HG03175 (cell line): ENCODE measurements around the gene LRRC10B.

Experiments used
- ATAC-seq: cut with Tn5 transposase; IDR thresholded peaks from one replicate; pipeline ENCODE4 v1.9.1; 2021; ENCODE audit warnings: mild to moderate bottlenecking, moderate library complexity; ENCODE audit not compliant: unreplicated experiment

Gene LRRC10B

DNA sequence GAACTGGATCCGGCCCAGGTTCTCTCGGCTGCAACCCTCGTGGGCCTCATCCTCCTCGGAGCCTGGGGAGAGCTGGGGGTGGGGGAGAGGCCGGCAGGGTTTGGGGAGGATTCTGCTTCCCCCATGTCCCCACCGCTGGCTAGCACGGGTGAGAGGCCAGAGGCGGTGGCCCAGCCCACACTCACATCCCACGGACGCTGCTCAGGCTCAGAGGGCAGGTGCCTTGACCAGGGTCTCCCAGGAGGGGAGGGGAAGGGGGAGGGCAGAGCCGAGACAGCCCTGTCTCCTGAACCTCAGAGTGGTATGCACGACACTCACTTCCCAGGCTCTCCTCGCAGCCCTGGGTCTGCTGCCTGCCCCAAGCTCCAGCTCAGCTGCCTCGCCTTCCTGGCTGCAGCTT, 19.6 kb downstream of the LRRC10B start:
- ATAC-seq = no peak

DNA sequence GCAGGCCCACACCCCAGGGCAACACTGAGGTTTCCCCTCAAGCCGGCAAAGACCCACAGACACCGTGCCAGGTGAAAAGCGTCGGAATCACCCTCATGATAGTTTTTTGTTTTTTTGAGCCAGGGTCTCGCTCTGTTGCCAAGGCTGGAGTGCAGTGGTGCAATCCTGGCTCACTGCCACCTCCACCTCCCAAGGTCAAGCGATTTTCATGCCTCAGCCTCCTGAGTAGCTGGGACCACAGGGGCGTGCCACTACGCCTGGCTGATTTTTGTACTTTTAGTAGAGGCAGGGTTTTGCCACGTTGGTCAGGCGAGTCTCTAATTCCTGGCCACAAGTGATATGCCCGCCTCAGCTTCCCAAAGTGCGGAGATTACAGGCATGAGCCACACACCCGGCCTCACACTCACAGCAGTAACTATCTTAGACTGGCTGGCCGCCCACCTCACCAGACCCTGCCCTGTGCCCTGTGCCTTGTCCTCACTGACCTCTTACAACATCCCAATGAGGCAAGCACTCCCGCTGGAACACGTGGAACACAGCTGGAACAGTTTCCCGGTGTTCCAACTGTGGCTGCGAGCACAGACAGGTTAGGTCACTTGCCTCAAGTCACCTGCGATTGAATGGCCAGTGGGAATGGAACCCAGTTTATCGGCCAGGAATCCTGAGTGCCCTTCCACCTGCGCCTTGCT, 21.1 kb downstream of the LRRC10B start:
- no peak for ATAC-seq

DNA sequence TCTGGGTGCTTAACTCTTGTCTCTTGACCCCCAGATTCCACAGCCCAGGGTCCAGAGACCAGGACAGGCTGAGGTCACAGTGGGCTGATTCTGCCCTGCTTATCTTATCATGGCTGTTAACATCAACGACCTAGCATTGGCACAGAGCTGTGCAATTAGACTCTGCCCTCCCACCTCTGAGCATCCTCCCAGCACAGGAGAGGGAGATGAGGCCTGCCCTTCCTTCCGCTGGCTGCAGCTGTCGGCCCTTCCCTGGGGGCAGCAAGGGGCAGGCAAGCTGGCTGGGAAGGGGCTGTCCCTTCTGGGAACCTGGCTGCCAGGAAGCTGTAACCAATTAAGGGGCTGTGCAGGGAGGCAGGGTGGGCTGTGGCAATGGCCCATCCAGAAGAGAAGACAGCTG, 22.5 kb downstream of the LRRC10B start:
- no peak for ATAC-seq

DNA sequence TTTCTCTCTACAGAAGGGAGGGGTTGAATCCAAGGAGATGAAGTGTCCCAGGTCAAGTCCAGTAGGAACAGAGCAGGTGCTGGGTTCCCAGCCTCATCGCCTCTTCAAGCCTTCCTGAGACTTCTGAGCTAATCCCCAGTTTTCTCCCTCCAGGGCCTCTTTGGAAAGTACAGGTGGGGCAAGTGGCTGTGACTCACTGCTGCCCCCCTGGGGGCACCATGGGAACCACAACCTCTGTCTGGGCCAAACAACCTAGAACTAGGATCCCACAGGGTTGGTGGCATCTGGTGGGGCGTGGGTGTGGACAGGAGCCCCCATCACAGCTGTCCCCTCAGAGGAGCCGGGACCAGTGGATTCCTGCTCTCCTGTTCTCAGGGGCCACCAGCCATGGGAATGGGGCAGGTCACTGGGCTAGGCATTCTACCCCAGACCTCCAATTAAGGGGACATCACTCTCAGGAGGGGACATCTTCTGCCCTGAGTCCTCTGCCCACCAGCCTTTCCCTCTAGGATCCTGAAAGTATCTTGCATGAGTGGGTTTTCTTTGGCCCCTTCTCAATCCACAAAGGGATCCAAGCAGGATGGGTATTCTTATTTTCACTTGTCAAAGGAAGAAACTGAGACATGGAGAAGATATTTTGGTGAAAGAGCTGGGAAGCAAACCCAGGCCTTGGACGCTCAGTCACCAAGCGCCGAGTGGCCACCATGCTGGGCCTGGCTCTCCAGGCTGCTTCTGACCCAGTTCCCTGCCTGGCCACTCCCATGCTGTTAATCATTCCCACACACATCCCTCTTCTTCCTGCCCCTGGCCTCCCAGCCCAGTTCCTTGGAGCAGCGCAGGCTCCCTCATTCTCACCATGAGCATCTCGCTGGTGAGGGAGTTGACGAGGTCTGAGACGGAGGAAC, 23.8 kb downstream of the LRRC10B start:
- no peak for ATAC-seq

DNA sequence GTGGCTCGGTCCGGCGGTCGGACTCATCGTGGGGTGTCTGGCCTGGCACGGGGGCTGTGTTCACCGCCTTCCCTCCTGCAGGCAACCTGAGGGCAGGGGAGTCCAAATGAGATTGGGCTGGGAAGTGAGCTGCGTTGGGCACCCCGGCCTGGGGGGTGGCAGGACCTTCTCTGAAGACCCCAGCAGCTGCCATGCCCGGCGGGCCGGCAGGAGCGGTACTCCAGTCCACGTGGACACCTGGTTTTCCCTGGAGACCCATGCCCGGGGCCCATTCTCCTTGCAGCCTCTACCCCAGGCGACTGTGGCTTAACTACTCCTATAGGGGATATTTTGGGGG, 24.5 kb downstream of the LRRC10B start:
- ATAC-seq = no peak

DNA sequence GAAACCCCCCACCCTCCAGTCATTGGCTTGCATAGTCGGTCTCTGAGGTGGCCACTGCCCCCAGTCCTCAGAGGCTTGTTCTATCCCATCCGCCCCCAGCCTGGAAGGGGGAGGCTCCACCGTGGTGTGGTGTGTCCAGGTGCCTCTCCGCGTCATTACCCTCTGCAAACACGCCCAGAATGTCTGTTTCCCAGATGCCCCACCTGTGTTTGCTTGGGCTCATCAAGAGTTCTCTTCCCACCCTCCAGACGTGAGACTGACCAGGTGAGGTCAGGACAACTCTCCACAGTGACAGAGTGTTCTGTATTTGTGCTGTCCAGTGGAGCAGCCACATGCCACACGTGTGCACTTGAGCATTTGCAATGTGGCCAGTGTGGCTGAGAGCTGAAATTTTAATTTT, 24.9 kb downstream of the LRRC10B start:
- ATAC-seq = no peak

DNA sequence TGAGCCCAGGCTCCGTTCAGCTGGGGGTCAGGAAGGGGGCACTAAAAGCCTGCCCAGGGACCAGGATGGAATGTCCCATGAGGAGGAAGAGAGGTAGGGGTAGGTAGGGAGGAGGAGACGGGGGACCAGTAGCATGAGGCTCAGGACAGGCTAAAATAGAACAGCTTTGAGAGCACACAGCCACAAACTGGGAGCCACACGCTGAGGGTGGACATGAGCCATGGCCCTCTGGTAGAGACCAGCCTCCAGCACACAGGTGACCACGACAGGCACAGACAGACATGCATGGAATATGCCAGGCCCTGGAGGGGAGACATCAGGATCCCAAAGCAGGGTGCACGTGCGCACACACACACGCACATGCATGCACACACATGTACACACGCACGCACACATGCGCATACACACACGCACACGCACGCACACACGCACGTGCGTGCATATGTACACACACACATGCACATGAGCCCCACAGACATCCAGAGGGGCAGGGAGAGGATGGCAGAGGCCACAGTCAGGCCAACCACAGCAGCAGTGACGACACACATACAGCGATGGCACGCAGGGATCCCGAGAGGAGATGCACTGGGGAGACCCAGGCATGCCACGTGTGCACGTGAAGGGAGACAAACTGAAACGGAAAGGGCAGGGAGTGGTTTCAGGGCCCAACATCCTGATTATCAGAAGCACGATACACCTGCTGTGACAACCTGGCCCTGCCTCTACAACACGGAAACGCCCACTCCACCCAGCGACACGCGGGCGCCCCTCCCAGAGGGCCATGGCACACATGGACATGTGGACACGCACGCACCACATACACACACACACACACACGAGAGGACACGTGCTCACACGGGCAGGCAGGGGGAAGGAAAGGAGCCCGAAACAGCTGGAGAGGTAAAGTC, 25.7 kb downstream of the LRRC10B start:
- ATAC-seq = no peak

DNA sequence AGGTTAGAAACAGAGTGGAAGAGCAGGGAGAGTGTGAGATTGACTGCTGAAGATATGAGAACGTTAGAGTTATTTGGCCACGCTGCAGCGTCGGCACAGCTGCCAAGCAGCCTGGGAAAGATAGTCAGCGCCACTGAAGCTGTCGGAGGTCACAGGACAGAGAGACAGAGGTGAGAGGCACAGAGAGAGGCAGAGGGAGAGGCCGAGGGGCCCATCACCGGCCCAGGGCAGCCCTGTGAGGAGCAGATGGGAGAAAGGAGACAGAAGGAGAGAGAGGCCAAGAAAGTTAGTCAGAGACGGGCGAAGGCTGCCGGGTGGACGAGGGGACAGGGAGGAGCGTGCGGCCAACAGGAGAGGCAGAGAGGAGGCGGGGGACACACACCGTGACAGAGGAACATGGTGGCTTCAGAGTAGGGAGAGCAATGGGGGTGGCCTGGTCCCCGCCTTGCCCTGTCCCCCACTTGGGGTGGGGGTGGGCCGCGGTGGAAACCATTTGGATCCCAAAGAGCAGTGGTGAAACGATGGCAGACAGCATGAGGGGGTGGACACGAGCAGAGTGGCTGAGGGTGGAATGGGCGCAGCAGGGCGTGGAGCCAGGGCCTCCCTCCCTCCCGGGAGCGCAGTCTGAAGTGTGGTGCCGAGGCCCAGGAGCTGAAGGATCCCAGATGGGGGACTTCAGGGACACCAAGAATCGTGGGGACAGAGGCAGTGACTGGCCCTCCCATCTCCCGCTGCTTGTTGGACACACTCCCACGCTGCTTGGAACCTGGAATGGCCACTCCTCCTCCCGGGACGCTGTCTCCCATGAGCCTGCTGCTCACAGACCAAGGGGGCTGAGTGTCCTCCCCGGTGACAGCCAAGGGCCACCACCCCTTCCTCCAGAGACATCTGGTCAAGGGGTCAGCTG, 26.6 kb downstream of the LRRC10B start:
- ATAC-seq = no peak

DNA sequence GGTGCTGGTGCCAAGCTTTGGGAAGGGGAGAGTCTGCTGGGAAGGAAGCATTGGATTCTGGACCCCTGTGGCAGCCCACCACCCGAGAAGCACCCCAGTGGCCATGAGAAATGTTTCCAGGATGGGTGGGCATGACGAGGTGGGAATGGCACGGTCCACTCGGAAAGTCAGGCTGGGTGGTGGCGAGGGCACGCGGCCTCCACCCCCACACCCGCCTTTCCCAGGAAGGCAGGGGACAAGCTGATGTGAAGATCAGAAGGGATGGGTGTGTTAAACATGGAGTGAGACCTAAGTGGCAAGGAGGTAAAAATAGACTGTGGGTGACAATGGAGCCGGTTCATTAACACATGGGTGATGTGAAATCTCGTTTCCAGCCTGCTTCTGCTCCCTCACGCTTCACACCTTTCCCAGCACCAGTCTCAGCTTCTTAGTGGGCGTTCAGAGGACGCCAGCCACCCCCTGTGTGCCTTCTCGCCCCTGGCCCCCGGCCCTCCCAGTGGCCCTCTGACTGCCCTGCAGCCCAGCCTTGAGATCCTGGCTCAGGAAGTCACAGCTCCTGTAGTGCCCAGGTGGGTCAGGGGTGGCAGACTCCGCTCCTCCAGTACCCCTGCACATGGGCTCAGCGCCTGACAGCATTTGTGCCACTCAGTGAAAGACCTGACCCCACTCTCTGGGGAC, 27.6 kb downstream of the LRRC10B start:
- ATAC-seq = no peak

DNA sequence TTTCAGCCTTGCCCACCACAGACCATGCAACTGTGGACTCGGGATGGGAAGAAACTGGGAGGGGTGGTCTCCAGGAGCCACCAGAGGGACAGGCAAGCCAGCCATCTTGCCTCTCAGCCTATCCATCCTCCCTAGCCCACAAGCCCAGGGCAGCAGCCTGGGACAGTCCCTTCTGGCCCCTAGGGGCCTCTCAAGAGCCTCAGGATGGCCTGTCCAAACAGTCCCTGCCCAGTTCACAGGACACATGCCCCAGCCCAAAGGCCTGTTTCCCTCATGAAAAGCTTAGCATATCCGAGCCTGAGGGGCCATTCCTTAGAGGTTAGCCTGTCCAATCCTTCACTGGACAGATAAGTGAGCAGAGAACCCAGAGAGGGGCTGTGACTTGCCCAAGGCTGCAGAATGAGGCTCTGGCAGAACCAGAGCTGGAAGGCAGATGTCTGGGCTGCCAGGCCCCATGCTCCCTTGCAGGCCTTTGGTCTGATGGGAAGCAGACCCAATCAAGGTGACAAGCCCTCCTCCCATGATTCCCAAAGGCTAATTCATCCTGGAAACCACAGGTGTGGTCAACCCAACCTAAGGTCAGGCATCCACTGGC, 28.2 kb downstream of the LRRC10B start:
- ATAC-seq = no peak

DNA sequence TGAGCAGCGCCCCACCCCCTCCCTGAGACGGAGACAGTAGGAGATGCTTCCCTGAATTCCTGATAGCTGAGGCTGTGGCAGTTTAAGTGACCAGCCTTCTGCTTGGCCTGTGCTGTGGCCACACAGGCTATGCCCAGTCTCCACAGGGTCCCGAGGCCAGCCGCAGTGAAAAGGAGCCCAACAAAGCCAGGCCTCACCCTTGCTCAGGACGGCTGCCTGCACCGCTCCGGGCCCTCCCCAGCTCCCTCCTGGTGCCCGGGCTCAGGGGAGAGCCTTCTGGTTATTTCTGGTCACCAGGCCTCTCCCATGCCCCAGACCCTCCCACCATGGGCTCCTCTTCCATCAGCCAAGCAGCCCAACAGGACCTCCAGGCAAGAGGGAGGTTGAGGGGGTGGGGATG, 28.8 kb downstream of the LRRC10B start:
- no peak for ATAC-seq

DNA sequence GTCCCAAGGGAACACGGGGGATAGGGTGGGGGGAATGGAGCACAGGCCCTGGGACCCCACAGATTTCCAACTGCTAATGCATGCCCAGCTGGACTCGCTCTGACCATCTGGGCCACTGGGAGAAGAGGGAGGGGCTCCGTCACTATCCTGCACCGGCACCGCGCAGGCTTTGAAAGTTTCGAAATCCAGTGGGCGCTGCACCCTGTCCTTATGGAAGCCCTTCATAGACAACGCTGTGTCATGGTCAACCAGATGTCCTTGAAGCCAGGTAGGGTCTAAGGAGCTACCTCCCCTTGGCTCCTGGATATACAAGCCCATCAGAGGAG, 30.1 kb downstream of the LRRC10B start:
- ATAC-seq = no peak

DNA sequence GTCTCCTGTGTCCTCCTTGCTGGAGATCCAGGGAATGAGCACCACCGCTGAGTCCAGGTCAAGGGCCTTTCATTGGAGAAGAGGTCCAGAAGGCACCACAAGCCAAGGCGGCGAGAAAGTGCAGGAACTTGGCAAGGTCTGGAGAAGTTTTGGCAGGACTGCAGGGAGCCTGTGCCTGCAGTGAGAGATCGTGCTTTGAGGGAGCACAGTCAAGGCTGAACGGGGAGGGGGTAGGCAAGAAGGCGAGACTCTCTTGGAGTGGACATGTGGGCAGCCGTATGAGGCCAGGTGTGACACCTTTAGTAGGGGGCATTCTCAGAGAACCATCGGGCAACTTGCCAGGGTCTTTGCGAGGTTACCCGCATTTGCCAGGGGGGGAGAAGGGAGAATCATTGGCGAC, 30.5 kb downstream of the LRRC10B start:
- no peak for ATAC-seq

DNA sequence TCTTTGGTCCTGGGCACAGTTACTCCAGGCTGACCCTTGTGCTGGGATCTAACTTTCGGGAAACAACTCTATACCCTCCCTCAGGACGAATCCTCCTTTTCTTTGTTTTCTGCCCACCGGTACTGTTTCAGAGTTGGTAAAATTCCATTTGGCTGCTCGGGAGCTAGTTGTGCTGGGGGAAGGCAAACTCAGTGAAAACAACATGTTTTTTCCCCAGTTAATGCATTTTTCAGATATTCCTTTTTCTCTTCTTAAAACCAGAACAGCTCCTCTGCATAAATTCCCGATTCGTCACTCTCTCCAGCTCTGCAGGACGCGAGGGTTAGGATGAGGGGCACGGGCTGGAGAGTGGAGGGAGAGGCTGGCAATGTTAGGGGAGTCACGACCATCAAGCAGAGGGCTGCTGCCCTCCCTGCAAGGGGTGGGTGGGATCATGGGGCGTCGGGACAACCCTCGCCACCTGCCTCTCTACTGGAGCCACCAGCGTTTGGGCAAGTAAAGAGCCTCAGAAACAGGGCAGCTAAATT, 31.3 kb downstream of the LRRC10B start:
- ATAC-seq = no peak

DNA sequence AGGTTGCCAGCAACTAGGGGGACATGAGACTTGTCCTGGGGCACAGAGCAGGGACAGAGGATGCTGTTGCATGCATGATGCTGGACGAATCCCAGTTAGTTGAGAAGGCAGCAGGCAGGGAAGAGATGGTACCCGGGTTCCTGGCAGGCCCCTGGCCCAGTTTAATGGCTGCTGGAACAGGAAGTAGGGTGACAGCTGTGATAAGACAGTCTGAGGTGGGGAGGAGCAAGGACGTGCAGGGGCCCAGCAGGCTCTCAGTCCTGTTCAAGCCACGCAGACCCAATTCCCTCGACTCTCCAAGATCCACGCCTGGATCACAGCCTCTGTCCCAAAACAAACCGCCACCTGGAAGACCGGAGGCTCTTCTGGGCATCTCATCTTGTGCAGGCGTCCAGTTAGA, 32.0 kb downstream of the LRRC10B start:
- ATAC-seq = no peak

DNA sequence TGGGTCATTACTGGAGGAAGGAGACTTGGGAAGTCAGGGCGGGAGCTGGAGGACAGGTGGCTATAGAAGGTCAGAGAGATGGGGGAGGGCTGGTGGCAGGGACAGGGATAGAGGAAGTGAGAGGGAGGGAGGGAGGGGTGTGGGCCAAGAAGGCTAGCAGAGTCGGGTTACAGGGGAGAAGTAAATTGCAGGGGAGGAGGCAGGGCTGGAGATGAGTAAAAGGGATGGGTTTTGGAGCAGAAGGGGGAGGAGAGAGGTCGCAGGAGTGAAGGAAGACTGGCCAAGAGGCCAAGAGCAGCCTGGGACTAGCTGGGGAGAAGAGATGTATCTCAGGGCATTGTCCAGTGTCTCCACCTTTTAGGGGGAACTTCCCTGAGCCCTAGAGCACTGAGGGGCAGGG, 33.0 kb downstream of the LRRC10B start:
- no peak for ATAC-seq

DNA sequence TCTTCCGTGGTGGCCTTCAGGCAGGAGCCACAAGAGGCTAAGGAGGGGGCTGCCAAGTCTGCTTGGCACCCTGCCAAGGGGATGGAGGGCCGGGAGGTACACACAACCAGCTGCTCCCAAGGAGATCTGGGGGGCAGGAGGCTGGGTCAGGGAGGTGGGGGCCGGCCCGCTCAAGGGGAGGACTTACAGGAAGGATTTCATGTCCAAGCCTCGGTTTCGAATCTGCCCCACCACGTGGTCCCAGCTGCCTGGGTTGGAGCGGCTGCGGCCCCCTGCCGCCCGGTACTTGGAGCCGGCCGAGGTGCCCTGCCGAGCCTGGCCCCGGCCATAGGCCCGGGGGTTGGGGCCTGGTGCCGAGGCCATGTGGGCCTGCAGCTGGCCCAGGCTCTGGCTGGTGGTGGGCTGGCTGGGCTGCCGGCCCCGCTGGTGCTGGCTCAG, 33.5 kb downstream of the LRRC10B start:
- no peak for ATAC-seq

DNA sequence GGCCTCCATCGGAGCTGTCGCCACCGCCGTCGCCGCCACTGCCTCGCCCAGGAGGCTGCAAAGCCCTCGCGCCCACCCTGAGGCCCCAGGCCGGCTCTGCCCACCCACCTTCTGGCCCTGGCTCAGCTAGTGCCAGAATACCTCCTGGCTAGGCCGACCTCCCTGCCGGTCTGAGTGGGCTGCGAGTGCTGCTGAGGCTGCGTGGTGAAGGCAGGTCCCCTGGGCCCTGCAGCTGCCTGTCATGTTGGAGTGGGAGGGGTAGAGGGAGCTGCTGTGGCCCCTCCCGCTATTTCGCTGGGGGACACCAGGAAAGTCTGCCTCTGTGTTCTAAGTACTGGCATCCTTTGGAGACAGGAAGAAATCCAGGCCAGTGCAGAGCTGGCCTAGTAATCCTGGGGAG, 34.2 kb downstream of the LRRC10B start:
- no peak for ATAC-seq

DNA sequence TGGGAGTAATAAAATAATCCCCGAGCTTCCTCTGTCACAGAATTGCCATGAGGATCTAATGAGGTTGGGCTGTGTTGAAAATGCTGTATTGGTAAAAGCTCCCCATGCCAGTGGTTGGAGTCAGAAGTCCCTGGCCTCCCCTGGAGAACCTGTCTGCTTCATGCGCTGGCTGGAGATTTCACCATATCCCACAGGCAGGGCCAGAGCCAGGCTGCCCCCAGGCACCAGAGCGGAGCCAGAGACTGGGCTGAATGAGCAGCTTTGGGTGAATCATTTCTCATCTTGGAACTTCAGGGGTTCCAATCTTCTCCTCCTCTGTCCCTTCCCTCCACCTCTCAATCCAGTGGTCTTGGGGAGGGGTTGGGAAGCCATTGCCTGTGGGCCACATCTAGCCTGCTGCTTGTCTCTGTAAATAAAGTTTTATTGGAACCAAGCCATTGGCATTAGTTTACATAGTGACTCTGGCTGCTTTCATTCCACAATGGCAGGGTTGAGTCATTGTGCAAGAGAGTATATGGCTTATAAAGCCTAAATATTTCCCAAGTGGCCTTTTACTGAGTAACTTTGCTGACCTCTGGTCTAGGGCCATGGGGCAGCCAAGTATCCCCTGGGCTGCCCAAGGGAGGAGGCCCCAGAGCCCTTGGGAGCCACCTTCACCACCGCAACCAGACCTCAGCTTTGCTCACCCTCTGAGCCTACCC, 35.2 kb downstream of the LRRC10B start:
- ATAC-seq = no peak
